ENCODE results near the gene TK1. TPM values are rescaled to one million over a fixed set of nuclear protein-coding genes. Genes with fewer than 3 reads are reported as not detected.

Gene TK1
- total RNA-seq, 2 donors from 2014 or later = 0.66 to 4.9 TPM

- Histone ChIP-seq H3K27ac (no peak overlapping the region), H3K4me1 (no peaks in the 10 kb centered on the region), H3K4me3 (no peak overlapping the region), H3K36me3 (replicated peaks in 1 of 2; ENCODE audit: insufficient read depth in 1 of 2, low read depth in 2 of 2) (no peaks in the 10 kb centered on the region), H3K9me3 (no peaks in the 10 kb centered on the region), H3K27me3 (peaks cover 3 to 17% of the 10 kb centered on the region in 2 donors)
- TF ChIP-seq POLR2A (IDR thresholded peaks at IDR 0.05) (no peak), CTCF (IDR thresholded peaks at IDR 0.05) (no peak)
- 91% methylated on average over 2 of the region's 2 CpGs; no CpG with 5 or more reads in 1 of the 2 donors for WGBS, 2 donors
- ATAC-seq = no peak
- no peak for DNase-seq
- intact Hi-C loops (cut with DNase I) = no loop called here
These were observed 46.0 kb upstream of the TK1 start for GRCh38 chr17:78232859-78233173.

GRCh38 chr17:78231991-78232858, 45.4 kb upstream of the TK1 start:
- 16 to 29% methylated on average over 23 to 44 of the region's 55 CpGs for WGBS, 2 donors
- no peaks in the 10 kb centered on the region for H3K36me3 ChIP-seq (replicated peaks in 1 of 2; ENCODE audit: insufficient read depth in 1 of 2, low read depth in 2 of 2)
- no peak overlapping the region for H3K4me3 ChIP-seq
- H3K9me3 ChIP-seq = no peaks in the 10 kb centered on the region
- intact Hi-C loops (cut with DNase I) = no loop called here
- H3K4me1 ChIP-seq = no peaks in the 10 kb centered on the region
- DNase-seq (no peak), ATAC-seq (no peak)
- TF ChIP-seq CTCF (IDR thresholded peaks at IDR 0.05) (no peak), POLR2A (IDR thresholded peaks at IDR 0.05) (no peak)
- no peak overlapping the region for H3K27ac ChIP-seq
- peaks cover 3 to 17% of the 10 kb centered on the region in 2 donors for H3K27me3 ChIP-seq

DNA sequence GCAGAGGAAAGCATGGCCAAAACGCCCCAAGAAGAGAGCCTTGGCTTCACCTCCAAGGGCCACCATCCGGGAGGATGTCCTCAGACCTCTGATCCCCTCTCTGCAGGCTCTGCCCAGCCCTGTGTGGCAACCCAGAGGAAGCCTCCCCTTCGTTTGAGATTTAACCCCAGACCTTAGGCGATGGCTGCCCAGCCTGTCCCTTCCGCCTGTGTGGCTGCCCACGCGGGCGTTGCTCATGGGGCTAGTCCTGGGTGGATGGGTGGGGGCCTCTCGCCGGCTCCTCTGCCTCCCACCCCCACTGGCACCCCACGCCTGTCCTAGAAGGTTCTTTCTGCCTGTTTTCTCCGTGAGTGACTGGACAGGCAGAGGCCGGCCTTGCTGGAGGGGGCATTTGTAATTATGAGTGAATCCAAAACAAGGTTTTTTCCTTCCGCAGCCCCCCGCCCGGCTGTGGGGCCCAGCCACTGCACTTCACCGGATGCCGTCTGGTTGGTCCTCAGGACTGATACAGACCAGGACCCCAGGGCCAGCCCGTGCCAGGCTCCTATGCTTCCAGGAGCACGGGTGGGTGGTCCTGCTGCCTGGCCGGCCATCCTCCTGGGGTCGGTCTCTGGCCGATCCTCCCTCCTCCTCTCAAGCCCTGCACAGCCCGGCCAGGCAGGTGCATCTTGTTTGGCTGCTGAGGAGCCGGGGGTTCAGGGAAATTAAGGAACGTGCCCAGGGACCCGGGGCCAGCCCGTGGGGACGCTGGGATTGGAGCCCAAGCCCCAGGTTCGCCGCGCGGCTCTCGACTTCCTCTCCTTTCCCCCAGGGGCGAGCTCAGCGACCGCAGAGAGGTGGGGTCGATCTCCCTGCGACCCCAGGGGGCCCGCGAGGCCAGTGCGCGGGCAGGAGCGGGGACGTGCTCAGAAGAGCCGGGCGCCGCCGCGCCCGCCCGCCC, 44.4 kb upstream of the TK1 start, which contains the start of gene TMEM235:
Gene TMEM235 (plus strand): TSS at position 636 of the 940 bp plus-strand sequence. CDS start 393 bp downstream, outside the sequence.
- peaks cover 3 to 17% of the 10 kb centered on the region in 2 donors for H3K27me3 ChIP-seq
- H3K4me3 ChIP-seq = no peak within 1 kb of the TSS
- no peaks in the 10 kb centered on the region for H3K4me1 ChIP-seq
- TF ChIP-seq POLR2A (IDR thresholded peaks at IDR 0.05) = no peak
- TF ChIP-seq CTCF (IDR thresholded peaks at IDR 0.05) = no peak
- H3K27ac ChIP-seq = no peak within 1 kb of the TSS
- H3K9me3 ChIP-seq = no peaks in the 10 kb centered on the region
- ATAC-seq = no peak
- intact Hi-C loops (cut with DNase I) = no loop called here
- 23 to 61% methylated on average over 6 to 43 of the region's 52 CpGs for WGBS, 2 donors
- H3K36me3 ChIP-seq (replicated peaks in 1 of 2; ENCODE audit: insufficient read depth in 1 of 2, low read depth in 2 of 2) = no peaks in the 10 kb centered on the region
- no peak for DNase-seq

- no peak for TF ChIP-seq POLR2A (IDR thresholded peaks at IDR 0.05)
- TF ChIP-seq CTCF (IDR thresholded peaks at IDR 0.05) = no peak
- H3K4me3 ChIP-seq = no peak overlapping the region
- ATAC-seq (no peak), DNase-seq (no peak)
- intact Hi-C loops (cut with DNase I) = no loop called here
- H3K27ac ChIP-seq = no peak overlapping the region
- peaks cover 3 to 17% of the 10 kb centered on the region in 2 donors for H3K27me3 ChIP-seq
- WGBS, 2 donors = 34 to 51% methylated on average over 11 to 13 of the region's 13 CpGs
- H3K9me3 ChIP-seq = no peaks in the 10 kb centered on the region
- no peaks in the 10 kb centered on the region for H3K4me1 ChIP-seq
- H3K36me3 ChIP-seq (replicated peaks in 1 of 2; ENCODE audit: insufficient read depth in 1 of 2, low read depth in 2 of 2) = no peaks in the 10 kb centered on the region
These were observed 43.6 kb upstream of the TK1 start for GRCh38 chr17:78230252-78230962.

Measured in body of pancreas (tissue), 4 donors.